ENCODE results near the gene NCAPH2.

Gene NCAPH2

DNA sequence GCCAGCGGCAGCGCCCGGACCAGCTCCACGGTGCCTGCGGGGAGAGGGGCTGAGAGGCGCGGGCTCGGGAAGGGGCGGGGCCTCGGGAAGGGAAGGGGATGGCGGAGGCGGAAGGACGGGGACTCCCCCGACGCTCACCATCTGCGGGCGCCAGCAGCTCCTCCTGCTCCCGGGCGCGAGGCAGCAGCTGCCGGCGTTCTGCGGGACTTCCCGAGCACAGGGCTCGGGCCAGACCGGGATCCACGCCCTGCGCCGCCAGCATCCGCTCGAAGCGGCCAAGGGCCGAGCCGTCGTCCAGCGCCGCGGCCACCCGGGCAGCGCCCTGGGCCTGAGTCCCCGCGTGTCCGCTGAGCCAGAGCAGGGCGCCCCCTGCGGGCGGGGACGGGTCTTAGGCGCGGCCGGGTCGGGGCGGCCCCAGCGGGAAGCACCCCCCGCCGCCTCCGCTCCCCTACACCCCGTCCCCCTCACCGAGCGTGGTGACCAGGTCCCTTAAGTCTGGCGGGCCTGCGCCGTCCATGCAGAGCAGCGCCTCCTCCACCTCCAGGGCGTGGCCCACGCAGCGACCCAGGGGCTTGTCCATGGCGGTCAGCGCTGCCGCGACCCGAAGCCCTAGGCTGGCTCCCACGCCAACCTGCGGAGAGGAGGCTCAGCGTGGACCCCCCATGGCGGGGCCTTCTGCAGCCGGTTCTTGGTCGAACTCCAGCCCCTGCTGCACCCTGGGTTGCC, 18.2 kb downstream of the NCAPH2 start:
- TF ChIP-seq, protein P1, sequence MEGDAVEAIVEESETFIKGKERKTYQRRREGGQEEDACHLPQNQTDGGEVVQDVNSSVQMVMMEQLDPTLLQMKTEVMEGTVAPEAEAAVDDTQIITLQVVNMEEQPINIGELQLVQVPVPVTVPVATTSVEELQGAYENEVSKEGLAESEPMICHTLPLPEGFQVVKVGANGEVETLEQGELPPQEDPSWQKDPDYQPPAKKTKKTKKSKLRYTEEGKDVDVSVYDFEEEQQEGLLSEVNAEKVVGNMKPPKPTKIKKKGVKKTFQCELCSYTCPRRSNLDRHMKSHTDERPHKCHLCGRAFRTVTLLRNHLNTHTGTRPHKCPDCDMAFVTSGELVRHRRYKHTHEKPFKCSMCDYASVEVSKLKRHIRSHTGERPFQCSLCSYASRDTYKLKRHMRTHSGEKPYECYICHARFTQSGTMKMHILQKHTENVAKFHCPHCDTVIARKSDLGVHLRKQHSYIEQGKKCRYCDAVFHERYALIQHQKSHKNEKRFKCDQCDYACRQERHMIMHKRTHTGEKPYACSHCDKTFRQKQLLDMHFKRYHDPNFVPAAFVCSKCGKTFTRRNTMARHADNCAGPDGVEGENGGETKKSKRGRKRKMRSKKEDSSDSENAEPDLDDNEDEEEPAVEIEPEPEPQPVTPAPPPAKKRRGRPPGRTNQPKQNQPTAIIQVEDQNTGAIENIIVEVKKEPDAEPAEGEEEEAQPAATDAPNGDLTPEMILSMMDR (IDR thresholded peaks at IDR 0.05; ENCODE audit: low read depth, low read length, missing control alignments): peak; percentile 72
- H3K4me3 ChIP-seq (ENCODE audit: low read depth, low read length): peak overlapping the region; percentile 60
- DNase-seq (ENCODE audit: low read depth): no peak

DNA sequence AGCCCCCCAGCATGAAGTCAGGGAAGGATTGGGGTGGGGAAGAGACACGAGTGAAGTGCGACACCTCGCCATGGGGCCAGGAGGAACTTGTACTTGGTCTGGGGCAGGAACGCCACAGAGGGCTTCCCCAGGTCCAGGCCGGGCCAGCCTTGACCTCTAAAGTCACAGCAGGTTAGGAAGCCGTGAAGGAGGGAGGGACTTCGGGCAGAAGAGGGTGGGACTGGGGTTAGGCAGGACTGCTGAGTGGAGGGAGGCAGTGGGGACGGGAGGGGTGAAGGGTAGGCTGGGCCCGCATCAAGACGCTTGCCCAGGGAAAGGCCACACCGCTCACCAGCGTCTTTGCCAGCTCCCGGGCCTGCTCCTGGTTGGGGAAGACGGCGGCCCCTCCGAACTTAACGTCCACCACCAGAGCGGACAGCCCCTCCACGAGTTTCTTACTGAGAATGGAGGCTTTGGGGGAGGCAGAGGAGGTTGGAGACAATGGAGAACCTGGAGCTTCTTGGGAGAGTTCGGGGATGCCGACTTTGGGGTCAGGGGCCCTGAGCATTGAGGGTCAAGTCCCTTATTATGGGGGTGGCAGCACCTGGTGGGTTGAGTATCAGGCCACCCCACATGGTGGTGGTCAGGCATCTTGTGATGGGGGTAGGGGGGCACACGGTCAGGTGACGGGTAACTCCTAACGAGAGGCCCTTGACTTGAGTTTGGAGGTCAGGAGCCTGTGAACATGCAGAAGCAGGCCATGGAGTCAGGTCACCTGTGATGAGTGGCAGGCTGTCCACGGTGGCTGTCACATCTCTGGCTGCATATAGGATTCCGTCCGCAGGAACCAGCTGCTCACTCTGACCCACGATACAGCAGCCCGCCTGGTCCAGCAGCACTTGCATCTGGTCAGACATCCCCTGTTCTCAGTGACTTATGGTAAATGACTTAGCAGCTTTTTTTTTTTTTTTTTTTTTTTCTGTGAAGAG, 19.1 kb downstream of the NCAPH2 start:
- DNase-seq (ENCODE audit: low read depth): no peak
- H3K4me3 ChIP-seq (ENCODE audit: low read depth, low read length): peak overlapping the region; percentile 60
- TF ChIP-seq, protein P1 (IDR thresholded peaks at IDR 0.05; ENCODE audit: low read depth, low read length, missing control alignments): no peak

DNA sequence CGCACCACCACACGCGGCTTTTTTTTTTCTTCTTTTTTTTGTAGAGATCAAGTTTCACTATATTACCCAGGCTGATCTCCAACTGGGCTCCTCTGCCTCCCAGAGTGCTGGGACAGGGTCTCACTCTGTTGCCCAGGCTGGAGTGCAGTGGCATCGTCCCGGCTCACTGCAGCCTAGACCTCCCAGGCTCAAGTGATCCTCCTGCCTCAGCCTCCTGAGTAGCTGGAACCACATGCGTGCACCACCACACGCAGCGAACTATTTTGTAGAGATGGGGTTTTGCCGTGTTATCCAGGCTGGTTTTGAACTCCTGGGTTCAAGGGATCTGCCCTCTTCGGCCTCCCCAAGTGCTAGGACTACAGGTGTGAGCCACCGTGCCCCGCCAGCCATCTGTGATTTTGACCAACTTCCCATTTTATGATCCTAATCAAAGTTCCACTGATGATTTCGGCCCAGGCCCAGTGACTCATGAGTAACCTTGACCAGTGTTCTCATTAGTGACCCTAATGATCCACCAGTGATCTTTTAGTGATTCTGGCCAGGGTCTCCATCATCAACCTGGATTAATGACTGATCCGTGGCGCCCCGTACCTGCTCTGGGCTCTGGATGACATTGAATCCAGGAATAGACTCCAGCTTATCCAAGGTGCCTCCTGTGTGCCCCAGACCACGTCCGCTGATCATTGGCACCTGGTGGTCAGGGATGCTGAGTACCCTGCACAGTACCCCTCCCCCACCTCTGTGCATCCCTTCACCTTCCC, 20.1 kb downstream of the NCAPH2 start:
- TF ChIP-seq, protein P1 (IDR thresholded peaks at IDR 0.05; ENCODE audit: low read depth, low read length, missing control alignments): no peak
- peak overlapping the region; percentile 63; the same call in 1 of the 2 replicates for H3K4me3 ChIP-seq (ENCODE audit: low read depth, low read length)
- DNase-seq (ENCODE audit: low read depth): no peak

DNA sequence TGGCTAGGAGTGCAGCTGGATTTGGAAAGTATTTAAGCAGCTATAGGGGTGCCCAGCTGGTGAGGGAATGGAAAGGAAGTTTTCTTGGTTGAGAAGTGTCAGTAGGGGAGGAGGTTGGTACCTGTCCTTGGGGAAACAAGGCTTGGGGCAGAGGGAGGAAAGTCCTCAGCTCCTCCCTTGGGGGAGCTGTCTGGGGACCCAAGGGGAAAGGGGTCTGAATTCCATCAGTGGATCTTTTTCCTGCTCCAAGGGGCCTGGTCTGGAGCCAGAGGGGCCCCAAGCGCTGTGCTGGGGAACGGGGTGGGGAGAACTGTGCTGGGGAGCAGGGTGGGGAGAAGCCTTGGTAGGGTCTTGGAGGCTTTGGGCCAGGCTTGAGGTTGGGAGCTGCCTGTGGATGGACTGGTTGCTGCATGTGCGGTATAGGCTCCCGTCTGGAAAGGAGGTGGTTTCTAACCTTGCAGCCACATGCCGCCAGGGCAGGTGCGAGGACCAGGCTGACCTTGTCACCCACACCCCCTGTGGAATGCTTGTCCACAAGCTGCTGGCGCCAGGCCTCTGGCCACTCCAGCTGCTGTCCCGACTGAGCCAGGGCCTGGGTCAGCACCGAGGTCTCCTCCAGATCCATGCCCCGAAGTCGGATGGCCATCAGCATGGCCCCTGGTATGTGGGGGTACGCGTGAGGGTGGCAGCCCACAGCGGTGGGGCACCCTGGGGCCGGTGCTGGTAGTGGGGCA, 20.8 kb downstream of the NCAPH2 start:
- H3K4me3 ChIP-seq (ENCODE audit: low read depth, low read length): peak overlapping the region; percentile 63
- TF ChIP-seq, protein P1 (IDR thresholded peaks at IDR 0.05; ENCODE audit: low read depth, low read length, missing control alignments): no peak
- DNase-seq (ENCODE audit: low read depth): no peak

DNA sequence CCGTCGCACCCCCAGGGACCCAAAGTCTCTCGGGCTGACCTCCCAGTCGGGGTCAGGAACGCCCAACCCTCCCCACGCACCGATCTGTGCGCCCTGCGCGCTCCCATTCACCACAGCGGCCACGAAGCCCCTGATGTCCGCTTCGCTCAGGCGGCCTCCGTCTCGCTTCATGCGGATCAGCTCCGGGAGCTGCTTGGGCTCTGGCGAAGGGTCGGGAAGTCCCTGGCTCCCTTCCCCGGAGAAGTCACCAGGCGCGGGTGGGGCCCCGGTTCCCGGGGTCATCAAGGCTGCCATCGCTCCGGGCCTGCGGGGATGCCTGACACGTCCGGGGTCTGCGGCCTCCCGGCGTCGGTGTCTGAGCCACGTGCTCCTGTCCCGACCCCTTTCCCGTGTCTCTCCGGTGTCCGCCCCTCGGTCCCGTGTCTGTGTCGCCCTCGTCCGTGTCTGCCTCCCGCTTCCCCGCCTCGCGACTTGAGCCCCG, 21.4 kb downstream of the NCAPH2 start:
- DNase-seq (ENCODE audit: low read depth): no peak

More for the DNA sequence above, 21.4 kb downstream of the NCAPH2 start:
- peak overlapping the region; percentile 63 for H3K4me3 ChIP-seq (ENCODE audit: low read depth, low read length)
- TF ChIP-seq, protein P1 (IDR thresholded peaks at IDR 0.05; ENCODE audit: low read depth, low read length, missing control alignments): no peak
